SK-N-SH (cell line): ENCODE results near the gene TPPP.

Experiments used
- CTCF ChIP-seq: fragments of 200-600 bp; sonication (generic); IDR thresholded peaks from 2 replicates; pipeline ENCODE4 v1.6.1; 2017; ENCODE audit warnings: antibody characterized with exemption, mild to moderate bottlenecking, moderate library complexity
- RFX5 ChIP-seq: IDR thresholded peaks from 2 replicates; pipeline ENCODE4 v1.6.1; 2012; ENCODE audit warnings: mild to moderate bottlenecking, improper control_type of control experiment, low read length
- TAF1 ChIP-seq: IDR thresholded peaks from 2 replicates; pipeline ENCODE4 v1.6.1; 2012; ENCODE audit warnings: low read depth, mild to moderate bottlenecking, low read length, moderate library complexity, borderline replicate concordance
- YY1 ChIP-seq: IDR thresholded peaks from 2 replicates; pipeline ENCODE4 v1.4.0; 2012; ENCODE audit warnings: low read depth, mild to moderate bottlenecking

GRCh38 chr5:639584-640213 is 53.5 kb downstream of the TPPP start:
- TF ChIP-seq CTCF (no peak), RFX5 (no peak), TAF1 (no peak), YY1 (no peak)
